Activated T-cell treated with anti-CD3 and anti-CD28 coated beads for 48 hours (primary cell): ENCODE data around the gene OPN3.

Experiments used
- DNase-seq: peaks from one replicate; pipeline ENCODE4 v3.0.0-alpha.2; 2020; ENCODE audit warnings: low read depth

OPN3 gene

DNA sequence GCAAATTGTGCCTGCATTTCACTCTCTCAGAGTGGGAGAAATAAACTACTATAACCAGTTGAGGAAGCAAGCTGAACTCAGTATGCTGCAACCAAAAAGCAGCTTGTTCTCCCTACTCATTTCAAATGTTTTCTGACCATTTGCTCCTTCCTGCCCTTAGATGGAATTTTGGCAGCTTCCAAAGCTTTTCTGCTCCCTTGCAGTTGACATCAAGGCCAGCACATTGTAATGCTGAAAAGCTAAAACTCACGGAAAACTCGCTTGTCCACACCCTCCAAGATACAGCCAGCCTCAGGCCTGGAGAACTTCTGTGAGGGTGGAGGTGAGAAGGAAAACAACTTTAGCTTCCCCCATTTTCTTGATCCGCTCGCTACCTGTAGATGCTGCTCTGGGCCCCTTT lies 5.0 kb upstream of the OPN3 start:
- DNase-seq = no peak

DNA sequence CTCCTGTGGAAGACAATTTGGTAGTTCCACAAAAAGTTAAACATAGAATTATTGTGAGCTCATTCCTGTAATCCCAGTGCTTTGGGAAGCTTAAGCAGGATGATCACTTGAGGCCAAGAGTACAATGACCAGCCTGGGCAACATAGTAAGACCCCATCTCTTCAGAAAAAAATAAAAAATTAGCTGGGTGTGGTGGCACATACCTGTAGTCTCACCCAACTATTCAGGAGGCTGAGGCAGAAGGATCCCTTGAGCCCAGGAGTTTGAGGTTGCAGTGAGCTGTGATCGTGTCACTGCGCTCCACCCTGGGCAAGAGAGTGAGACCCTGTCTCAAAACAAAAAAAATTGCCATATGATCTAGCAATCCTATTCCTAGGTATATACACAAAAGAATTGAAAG lies 4.1 kb upstream of the OPN3 start:
- no peak for DNase-seq

DNA sequence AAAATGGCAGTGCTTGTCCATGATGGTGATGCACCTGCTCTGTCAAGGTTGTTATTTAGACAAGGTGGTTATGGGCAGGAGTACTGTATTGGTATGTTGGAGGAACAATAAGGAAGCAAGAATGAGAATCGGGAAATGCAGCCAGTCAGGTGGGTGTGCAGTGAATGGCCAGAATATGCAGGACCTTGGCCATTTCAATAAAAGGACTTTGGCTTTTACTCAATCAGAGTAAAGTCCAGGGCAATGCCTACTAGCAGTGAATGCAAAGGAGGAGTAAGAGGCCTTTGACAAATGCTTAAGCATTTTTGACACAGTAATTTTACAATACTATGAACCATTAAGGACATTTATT lies 2.4 kb upstream of the OPN3 start:
- no peak for DNase-seq

DNA sequence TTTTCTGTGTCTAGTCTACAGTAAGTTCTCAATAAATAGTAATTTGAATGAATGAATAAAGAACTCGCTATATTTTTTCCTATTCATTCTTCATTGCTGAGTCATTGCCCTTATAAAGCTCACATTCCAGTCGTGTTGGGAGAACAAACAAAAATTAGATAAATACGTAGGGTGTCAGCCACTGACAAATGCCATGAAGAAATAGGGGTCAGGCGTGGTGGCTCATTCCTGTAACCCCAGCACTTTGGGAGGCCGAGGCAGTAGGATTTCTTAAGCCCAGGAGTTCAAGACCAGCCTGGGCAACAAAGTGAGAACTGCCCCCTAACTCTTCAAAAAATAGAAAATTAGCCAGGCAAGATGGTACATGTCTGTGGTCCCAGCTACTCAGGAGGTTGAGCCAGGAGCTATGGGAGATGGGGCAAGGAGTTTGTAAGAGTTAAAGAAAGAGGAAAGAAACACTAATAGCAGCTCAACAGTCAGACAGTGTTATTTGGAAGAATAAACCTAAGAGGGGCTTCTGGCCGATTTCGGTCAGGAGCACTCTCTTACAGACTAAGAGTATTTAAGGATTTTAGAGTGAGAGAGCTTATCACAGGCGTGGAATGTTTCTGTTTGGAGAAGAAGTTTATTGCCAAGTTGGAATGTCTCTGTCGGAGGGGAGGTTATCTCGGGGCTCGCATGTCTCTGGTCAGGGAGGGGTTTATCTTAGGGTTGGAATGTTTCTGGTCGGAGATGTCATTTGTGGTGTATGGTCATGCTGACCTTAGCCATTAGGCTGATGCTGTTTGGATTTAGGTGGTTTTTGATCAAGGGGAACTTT lies 1.8 kb upstream of the OPN3 start:
- DNase-seq = no peak

DNA sequence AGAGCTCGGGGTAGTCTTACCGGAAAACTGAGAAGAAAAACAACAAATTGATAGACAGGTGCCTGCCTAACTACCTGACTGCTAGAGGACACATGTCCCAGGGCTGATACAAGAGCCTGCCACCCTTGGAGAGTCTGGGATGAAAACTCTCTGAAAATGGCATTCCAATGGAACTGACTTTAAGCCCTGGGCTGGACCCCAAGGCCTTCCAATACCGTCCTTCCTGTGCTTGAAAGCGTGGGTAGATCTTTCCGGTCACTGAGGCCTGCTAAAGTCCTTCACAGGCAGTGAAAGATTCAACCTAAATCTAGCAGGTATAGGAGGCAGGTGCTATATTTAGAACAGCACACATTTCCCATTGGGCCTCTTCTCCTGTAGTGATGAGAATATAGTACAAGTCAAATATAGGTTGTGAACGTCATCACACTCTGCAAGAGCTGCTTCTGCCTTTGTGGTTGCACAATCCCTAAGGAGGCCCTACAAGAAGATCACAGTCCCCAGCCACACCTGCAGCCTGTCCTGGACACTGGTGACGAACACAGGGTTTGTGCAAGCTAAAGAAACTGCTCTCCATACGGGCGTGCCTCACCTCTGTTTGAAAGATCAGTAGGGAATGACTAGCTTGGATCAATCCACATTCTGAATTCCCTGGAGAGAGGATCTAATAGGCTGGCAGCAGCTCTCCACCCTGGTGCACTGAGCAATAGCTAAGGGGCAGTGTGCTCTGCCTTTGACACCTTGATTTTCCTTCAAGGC lies 876 bp upstream of the OPN3 start:
- DNase-seq = no peak

DNA sequence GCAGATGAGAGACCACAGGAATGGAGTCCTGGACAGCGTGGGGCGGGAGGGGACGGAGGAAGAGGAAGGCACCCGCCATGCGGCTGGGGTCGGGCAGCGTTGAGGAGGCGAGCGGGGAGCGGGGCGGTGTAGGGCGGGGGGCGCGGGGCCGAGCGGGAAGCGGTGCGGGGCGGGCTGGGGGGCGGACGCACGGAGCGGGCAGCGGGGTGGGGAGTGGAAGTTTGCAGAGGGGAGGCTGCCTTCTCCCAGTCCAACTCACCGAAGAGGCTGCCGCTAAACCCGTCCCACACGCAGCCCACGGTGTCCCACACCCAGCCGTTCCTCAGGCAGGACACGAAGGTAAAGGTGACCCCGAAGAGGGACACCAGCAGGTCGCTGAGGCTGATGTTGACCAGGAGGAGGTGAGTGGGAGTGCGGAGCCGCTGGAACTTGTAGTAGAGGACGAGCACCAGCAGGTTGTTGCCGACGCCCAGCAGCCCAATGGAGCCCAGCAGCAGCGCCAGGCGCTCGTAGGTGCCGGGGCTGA lies 483 bp downstream of the OPN3 start:
- peak; percentile 19 for DNase-seq

DNA sequence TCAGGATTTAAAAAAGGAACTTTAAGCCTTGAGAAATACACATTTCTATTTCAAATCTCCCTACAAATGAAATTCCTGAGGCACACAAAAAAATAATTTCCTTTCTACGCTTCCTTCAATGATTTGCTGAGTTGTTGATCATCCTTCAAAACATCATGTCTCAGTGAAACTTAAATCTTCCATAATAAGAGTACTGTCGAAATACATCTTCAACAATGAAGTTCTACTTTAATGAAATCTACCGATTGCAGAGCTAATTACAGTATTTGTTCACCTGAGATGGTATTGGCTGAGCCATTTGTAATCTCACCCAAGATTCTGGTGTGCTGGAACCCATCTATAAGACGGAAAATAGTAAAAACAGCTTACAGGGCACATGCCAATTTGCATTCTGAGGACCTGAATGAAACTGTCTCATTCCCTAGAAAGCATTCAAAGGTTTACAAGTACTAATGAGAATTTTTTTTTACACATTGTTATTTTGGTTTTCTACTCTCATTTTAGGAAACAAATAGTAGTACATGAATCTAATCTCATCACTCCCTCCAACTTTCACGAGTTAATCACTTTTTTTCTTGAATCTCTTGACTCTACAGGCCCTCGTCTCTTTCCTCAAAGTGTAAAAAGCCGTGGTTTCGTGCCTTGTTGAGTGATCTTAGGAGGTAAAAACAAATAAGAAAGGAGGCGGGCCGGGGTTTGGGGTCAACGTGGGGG lies 1.1 kb downstream of the OPN3 start:
- DNase-seq = no peak

DNA sequence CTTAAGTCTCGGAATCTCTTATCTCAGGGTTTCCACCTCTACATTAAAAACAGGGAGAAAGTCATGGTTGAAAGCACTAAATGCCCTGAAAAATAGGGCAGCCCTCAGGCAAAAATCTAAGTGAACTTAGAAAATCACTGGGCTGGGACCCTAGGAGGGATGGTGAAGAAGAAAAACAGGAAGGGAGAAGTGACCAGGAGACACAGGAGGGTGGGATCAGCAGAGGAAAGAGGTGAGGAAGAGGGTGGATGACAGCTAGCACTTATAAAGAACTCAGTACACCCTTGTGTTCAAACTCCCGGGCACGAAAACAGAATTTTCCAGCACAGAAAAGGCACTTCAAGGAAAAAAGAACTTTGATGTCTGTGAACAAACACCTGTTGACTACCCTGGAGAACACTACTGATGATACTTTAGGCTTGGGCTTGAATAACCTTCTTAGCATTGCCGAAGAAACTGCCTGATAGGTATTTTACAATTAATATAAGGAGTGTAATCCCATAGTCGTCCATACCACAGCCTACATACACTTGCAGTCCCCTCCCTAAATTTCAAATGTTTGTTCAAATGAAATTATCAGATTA lies 2.0 kb downstream of the OPN3 start:
- DNase-seq = no peak

DNA sequence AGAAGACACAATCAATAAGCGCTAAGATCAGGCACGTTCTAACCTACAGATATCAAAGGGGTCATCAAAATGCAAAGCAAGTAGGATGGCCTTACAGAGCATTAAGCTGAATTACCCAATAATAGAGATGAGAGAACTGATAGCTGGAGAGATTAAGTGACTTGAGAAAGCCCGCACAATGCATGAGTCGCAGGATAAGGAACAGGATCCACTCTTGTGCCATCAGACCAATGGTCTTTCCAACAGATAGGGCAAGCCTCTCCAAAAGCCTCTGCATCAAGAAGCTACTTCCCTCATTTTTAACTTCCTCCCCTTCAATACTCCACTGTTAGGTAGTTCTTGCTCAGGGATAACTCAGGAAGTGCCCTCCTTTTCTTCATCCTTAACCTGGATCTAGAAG lies 2.6 kb downstream of the OPN3 start:
- no peak for DNase-seq

DNA sequence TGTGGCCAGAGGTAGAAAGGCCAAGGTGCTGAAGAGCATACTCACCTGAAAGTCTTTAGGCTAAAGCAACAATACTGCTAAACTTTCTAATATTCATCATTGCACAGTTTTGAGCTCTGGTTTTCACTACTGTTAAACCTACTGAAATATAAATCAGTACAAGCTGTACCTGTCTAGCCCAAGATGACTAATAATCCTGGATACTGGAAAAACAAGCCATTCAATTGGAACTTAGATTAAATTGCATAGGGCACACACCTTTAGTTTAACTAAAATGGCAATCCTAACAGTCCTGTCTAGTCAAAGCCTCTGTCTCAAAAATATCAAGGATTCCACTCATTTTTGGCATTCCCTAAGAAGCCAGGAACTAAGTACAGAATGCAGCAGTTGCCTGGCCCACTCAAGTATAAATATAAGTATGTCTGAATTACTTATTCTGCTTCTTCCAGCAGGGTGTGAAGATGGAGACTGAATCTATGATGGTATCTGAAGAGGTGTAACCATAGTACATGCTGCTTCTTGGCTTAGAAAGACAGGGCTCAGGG lies 3.1 kb downstream of the OPN3 start:
- no peak for DNase-seq

DNA sequence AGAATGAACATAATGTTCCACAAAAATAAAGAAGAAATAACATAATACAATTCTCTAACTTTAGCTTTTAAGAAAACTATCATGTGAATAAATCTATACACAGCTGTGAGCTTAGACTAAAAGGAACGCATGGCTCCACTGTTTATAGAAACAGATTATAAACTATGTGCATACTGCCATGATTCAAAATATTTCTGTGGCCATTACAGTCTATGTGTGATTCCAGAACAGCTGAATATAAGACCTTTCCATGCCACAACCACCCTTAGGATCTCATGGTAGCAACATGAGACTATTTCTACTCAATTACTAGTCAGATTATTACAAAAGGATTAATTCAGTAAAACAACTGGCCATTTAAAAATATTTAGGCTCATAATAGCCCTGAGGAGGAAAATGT lies 3.9 kb downstream of the OPN3 start:
- no peak for DNase-seq

DNA sequence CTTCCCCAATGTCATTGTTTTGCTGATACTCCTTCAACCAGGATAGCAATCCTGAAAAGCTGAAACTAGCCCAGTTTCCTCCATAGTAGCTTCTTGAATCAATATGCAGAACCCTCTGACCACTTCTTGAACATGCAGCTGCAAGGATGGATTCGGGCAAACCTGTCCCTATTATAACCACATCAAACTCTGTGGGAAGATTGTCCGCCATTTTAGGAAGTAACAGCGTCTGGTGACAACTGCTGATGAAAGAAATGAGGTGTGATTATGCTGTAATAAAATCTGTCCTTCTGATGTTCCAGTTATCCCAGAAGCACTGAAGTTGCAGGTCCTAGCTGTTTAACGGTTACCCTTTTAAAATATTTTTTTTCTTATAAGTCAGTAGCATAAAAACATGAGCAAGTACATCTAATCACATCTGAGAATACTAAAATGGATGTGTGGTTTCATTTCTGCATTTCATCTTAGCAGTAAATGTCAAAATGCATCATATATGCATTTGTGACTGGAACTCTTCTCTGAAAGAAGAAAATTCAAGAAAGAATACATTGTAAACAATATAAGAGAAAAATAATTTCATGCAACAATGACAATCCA lies 4.5 kb downstream of the OPN3 start:
- DNase-seq = no peak

DNA sequence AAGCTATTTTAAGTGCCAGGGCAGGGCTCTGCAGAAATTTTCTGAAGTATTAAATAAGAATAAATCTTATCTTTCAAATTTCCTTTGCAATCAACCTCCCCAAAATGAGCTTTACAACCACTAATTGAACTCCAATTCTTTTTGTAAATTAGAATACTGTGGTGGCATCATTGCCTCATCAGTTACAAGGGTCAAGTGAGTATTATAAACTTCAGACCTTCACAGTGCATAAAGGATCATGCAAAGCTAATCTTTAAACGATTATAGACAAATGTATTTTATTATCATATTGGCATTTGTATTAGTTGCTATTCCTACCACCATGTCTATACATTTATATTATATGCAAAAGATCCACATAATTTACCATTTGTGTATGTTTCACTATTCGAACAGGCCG lies 7.2 kb downstream of the OPN3 start:
- DNase-seq = no peak

DNA sequence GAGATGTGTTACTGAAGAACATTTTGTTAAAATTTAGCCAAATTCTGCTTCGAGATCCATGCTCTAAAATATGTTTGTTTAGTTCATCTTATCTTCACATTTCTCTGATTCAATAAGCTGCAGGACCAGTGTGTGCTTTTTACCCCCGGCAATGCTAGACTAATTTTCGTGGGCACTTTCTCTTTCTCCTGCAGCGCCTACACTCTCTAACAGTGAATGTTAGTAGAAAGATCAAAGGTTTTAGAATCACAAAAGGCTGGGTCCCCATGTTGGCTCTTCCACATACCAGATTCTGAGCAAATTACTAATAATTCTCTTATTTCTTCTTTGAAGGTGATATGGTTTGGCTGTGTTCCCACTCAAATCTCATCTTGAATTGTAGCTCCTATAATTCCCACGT lies 8.5 kb downstream of the OPN3 start:
- DNase-seq = no peak

DNA sequence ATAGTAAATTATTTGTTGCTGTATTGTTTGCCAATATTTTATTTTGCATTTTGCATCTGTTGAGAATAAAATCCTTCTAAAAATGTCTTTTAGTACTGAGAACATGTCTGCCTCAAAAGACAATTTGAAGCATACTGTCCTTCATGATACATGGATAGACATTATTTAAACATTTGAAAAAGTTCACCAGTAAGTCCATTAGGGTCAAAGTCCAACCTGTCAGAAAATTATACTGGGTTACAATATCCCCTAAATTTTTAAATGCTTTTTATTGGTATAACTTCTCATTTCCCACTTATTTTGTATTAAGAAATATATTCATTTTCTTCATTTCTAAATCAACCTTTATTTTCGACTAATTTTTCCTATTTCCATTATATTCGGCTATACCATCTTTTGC lies 9.3 kb downstream of the OPN3 start:
- no peak for DNase-seq

DNA sequence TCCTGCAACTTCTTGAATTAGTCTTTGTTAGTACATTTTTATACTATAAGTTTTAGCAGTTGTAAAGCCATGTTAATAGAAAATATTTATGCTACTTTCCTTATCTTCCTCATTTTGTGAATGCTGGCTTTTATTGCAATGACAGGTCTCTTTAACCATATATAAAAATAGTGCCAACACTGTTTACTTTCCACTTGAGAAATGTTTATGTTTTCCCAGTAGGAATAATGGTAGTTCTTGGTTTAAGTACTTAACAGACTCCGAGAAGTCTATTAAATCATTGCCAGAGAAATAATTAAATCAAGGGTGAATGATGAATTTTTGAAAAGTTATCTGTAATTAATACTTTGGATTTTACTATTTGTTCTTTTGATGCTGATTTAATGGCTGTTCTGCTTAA lies 9.7 kb downstream of the OPN3 start:
- DNase-seq = no peak

DNA sequence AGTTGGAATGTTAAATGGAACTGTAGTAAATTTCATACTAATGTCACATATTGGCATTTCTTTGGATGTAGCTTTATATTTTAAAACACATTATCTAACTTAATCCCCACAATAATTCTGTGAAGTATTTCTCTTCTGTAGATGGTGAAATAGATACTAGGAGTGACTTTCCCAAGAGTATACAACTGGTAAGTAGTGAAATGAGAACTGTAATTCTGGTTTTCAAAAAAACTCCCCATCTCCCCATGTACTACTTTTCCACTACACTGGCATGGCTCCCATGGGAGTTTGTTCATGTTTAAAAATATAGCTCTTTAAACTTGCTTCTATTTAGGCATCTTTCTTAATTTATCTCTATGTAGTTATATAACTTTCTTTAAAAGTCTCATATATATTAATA lies 10.2 kb downstream of the OPN3 start:
- no peak for DNase-seq

DNA sequence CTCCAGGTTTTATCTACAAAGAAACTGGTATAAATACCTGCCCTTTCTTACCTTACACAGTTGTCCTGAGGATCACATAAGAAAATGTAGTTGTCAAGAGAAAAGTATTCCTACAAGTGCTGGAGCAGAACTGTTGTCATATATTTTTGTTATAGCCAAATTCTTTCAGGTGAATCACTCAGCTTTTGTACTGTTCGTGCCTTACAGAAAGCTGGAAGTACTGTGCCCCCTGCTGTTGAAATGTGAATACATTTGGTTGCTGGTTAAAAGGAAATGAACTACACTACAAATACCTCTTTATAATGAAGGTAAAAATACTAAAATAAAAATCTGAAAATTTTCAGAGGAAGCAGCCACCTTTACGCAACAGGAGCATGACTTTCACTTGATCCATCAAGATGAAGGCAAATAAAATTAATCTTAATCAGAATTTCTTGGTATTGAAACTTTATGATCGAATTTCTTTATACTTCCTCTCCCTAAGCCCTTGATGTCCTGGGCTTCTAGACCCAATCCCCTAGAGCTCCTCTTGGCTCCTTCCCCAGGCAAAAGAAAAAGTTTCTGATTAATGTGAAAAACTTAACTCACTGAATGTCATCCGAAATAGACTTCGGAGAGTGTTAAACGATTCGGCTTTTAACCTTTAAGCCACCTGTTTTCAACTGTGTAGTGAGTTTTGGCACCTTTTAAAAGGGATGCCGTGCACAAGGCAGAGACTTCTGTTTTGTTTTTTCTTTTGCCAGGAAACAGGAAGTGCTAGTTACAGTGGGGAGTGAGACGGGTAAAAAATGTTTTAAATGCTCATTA lies 12.5 kb downstream of the OPN3 start:
- no peak for DNase-seq

DNA sequence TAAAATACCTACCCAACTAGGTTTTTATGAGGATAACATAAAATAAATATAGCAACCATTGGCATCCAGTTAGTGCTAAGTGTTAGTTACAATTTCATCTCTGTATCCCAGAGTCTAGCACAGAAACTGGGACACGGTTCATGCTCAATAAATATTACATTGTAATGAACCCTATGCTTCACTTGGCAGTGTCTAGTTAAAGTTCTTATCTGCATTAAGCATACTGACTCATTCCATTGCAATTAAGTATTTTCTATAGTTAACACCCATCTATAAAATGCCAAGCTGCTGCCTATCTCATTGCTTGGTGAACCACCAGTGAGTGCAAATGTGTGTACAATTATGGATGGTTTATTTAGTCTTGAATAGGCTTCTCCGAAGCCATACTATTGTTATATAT lies 15.2 kb downstream of the OPN3 start:
- DNase-seq = no peak

DNA sequence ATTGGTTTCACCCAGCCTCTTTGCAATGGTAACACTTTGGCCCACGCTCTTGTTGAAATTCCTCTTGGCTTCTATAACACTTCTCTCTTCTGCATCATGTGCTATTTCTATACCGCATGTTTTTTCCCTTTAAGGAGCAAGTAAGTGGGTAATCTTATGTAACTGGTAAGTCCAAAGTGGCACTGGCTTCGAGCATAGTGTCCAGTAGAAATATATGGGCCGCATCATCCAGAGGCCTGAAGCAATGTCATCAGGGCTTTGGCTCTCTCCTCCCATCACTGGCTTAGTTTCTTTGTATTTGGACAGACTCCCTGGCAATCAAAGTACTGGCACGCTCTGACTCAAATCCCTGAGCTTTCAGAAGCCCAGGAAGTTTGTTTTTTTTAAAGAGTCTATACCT lies 17.5 kb downstream of the OPN3 start:
- DNase-seq = no peak

DNA sequence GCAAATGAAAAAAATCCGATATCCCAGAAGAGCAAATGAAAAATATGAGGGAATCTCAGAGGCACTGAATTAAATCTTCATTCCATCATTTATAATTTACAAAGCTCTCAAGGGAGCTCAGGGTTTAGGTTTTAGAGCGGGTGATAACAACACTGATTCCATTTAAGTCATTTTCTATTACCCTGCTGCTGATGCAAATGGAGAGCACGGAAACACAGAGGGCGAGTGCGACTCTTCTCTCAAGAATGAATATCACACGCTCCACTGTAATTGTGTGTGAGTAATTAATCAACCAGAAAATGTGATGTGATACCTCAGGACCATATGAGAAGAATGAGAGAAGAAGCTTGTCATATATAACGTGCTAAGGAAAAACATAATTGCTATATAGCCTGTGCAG lies 22.7 kb downstream of the OPN3 start:
- DNase-seq = no peak
